NCI-H146 treated with DMSO at 0.1 percent for 48 hours (cell line): ENCODE measurements around the gene HOXA13.

Source experiments
- DNase-seq: peaks from one replicate; lab custom pipeline; 2025; ENCODE audit not compliant: unreplicated experiment; lab: John Stamatoyannopoulos, UW

HOXA13 gene

GRCh38 chr7:27193335-27194001 lies 6.4 kb downstream of the HOXA13 start:
- DNase-seq, result no peak

- no peak for DNase-seq
These were observed 7.2 kb downstream of the HOXA13 start for GRCh38 chr7:27192546-27193334.

- no peak for DNase-seq
These were observed 7.9 kb downstream of the HOXA13 start for GRCh38 chr7:27191833-27192545.

GRCh38 chr7:27191161-27191731 lies 8.6 kb downstream of the HOXA13 start:
- DNase-seq, result no peak

- DNase-seq, result no peak
These were observed 9.7 kb downstream of the HOXA13 start for GRCh38 chr7:27189997-27190748.

GRCh38 chr7:27189295-27189996 lies 10.4 kb downstream of the HOXA13 start:
- no peak for DNase-seq

GRCh38 chr7:27188386-27189294 lies 11.3 kb downstream of the HOXA13 start:
- DNase-seq, result no peak

- DNase-seq, result no peak
These were observed 12.2 kb downstream of the HOXA13 start for GRCh38 chr7:27187475-27188385.

- no peak for DNase-seq
These were observed 13.0 kb downstream of the HOXA13 start for GRCh38 chr7:27186668-27187474.

GRCh38 chr7:27185854-27186667 lies 13.8 kb downstream of the HOXA13 start:
- no peak for DNase-seq

GRCh38 chr7:27185013-27185853 lies 14.7 kb downstream of the HOXA13 start, which contains the start of gene HOXA11:
Gene HOXA11 (minus strand): TSS chr7:27185232. CDS start chr7:27185144, 88 bp downstream.
- no peak for DNase-seq

- no peak for DNase-seq
These were observed 15.4 kb downstream of the HOXA13 start for GRCh38 chr7:27184337-27185012.

GRCh38 chr7:27183682-27184336 lies 16.1 kb downstream of the HOXA13 start:
- DNase-seq, result peak; percentile 33
